B cell (primary cell): ENCODE measurements around the gene TMEM271. TPM values are rescaled to one million over a fixed set of nuclear protein-coding genes. Genes with fewer than 3 reads are reported as not detected.

Experiments used
- ATAC-seq: fragments of 200-7000 bp; cut with Tn5 transposase; one replicate; pipeline ENCODE4 v1.10.0; 2021; ENCODE audit warnings: low read depth, mild to moderate bottlenecking, moderate number of reproducible peaks, moderate library complexity
- CTCF ChIA-PET: fragments of 350-600 bp; sonication (Branson Sonifier 250); formaldehyde crosslinking; loops from one replicate; lab custom pipeline; 2021; ENCODE audit warnings: antibody characterized with exemption, inconsistent platforms; lab: Charles Lee
- POLR2A ChIA-PET: fragments of 350-600 bp; sonication (Branson Sonifier 250); formaldehyde crosslinking; loops from one replicate; lab custom pipeline; 2021; ENCODE audit warnings: antibody characterized with exemption; lab: Charles Lee
- DNase-seq: peaks from one replicate; pipeline ENCODE4 v3.0.0; 2013
- H2AFZ ChIP-seq: 2 replicates; pipeline ENCODE4 v1.6.1; 2012; ENCODE audit warnings: mild to moderate bottlenecking, low read depth, low read length; ENCODE audit not compliant: insufficient read depth, poor library complexity, severe bottlenecking
- H3K27ac ChIP-seq, 2 donors: 1 replicate in 1 of 2; 2 replicates in 1 of 2; pipeline ENCODE4 v1.5.1; 2012 to 2013; ENCODE audit warnings: low read length in 2 of 2, mild to moderate bottlenecking in 2 of 2, moderate library complexity in 1 of 2
- H3K27me3 ChIP-seq, 4 experiments: fragments of 200-600 bp in 1 of 4; sonication (generic) in 1 of 4; replicated peaks in 1 of 4; 1 replicate in 2 of 4; 2 replicates in 2 of 4; pipeline versions ENCODE4 v1.6.1 to v1.7.0; 2013 to 2016; ENCODE audit warnings: low read length in 3 of 4, mild to moderate bottlenecking in 2 of 4, mixed read lengths in 1 of 4, moderate library complexity in 1 of 4; ENCODE audit not compliant: insufficient read depth in 4 of 4, control insufficient read depth in 3 of 4; ENCODE audit errors: control extremely low read depth in 1 of 4
- H3K36me3 ChIP-seq, 2 experiments: replicated peaks in 1 of 2; 1 replicate in 1 of 2; 2 replicates in 1 of 2; pipeline versions ENCODE4 v1.6.1 to v1.7.1; 2013; ENCODE audit warnings: low read length in 1 of 2; ENCODE audit not compliant: insufficient read depth in 2 of 2, control insufficient read depth in 1 of 2; ENCODE audit errors: control extremely low read depth in 1 of 2, extremely low read depth in 1 of 2
- H3K4me1 ChIP-seq, 2 donors: fragments of 200-600 bp in 1 of 2; sonication (generic) in 1 of 2; 1 replicate in 1 of 2; 2 replicates in 1 of 2; pipeline versions ENCODE4 v1.5.1 to v1.6.1; 2013 to 2017; ENCODE audit warnings: low read length in 2 of 2; ENCODE audit not compliant: control insufficient read depth in 2 of 2, insufficient read depth in 2 of 2
- H3K4me2 ChIP-seq: replicated peaks from 2 replicates; pipeline ENCODE3; 2012; ENCODE audit warnings: mild to moderate bottlenecking, low read depth, low read length; ENCODE audit not compliant: poor library complexity, severe bottlenecking
- H3K4me3 ChIP-seq, 5 experiments: fragments of 200-600 bp in 1 of 5; sonication (generic) in 1 of 5; 1 replicate in 3 of 5; 2 replicates in 2 of 5; pipeline versions ENCODE4 v1.5.1 to v1.7.0; 2011 to 2016; ENCODE audit warnings: low read length in 4 of 5, mild to moderate bottlenecking in 4 of 5, low read depth in 2 of 5, control low read depth in 1 of 5, moderate library complexity in 1 of 5; ENCODE audit not compliant: insufficient read depth in 1 of 5; ENCODE audit errors: control extremely low read depth in 1 of 5, extremely low read depth in 1 of 5
- H3K79me2 ChIP-seq: fragments of 200-600 bp; sonication (generic); one replicate; pipeline ENCODE4 v1.6.0; 2016; ENCODE audit warnings: low read length; ENCODE audit not compliant: control insufficient read depth, insufficient read depth
- H3K9ac ChIP-seq: fragments of 200-600 bp; sonication (generic); 2 replicates; pipeline ENCODE4 v1.6.1; 2017; ENCODE audit warnings: mild to moderate bottlenecking, low read length, moderate library complexity
- H3K9me3 ChIP-seq, 3 donors: one replicate each; pipeline versions ENCODE4 v1.6.1 to v1.7.1; 2013; ENCODE audit warnings: low read length in 2 of 3; ENCODE audit not compliant: control insufficient read depth in 2 of 3, insufficient read depth in 1 of 3; ENCODE audit errors: control extremely low read depth in 1 of 3
- H4K20me1 ChIP-seq: 2 replicates; pipeline ENCODE4 v1.6.0; 2012; ENCODE audit warnings: mild to moderate bottlenecking, low read length; ENCODE audit not compliant: insufficient read depth, control insufficient read depth, poor library complexity, severe bottlenecking
- H3K27ac Mint-ChIP-seq: one replicate; pipeline ENCODE4 v1.8.0; 2021; ENCODE audit warnings: mixed read lengths
- H3K27me3 Mint-ChIP-seq: one replicate; pipeline ENCODE4 v1.8.0; 2021; ENCODE audit warnings: mixed read lengths
- H3K4me1 Mint-ChIP-seq: one replicate; pipeline ENCODE4 v1.8.0; 2021; ENCODE audit warnings: mixed read lengths
- H3K4me3 Mint-ChIP-seq: one replicate; pipeline ENCODE4 v1.8.0; 2021; ENCODE audit warnings: mixed read lengths
- H3K9me3 Mint-ChIP-seq: one replicate; pipeline ENCODE4 v1.8.0; 2022; ENCODE audit warnings: mixed read lengths; ENCODE audit not compliant: insufficient read depth
- EZH2 ChIP-seq: IDR thresholded peaks from 2 replicates; pipeline ENCODE4 v1.6.1; 2012; ENCODE audit warnings: borderline replicate concordance, low read depth, mild to moderate bottlenecking, moderate library complexity, low read length; ENCODE audit not compliant: insufficient read depth, poor library complexity, severe bottlenecking
- WGBS: methylation state at CpG from one replicate; pipeline ENCODE4 v1.1.5; 2013; ENCODE audit warnings: missing lambda C conversion rate; ENCODE audit not compliant: insufficient coverage; 5-methylcytosine and 5-hydroxymethylcytosine counted together
- intact Hi-C: fragments of 100-400 bp; cut with micrococcal nuclease; formaldehyde crosslinking; loops from one replicate; pipeline ENCODE4 v1.10.0; 2022
- polyA plus RNA-seq: library from polyadenylated mRNA; depleted of rRNA; stranded (reverse); fragments of >200 nt; gene quantifications from 2 replicates; pipeline ENCODE4 v1.2.3, GENCODE V29; 2012
- total RNA-seq, 2 donors: library from RNA; stranded (reverse); fragments of 120-200 nt in 1 of 2; gene quantifications; 1 replicate in 1 of 2; 2 replicates in 1 of 2; pipeline versions ENCODE4 v1.2.3 to v1.2.4, GENCODE V29; 2013 to 2022
- TF ChIP-seq, protein P1 (sequence below): fragments of 200-600 bp; IDR thresholded peaks from one replicate; pipeline ENCODE4 v1.8.0; 2022; ENCODE audit warnings: antibody characterized with exemption, mild to moderate bottlenecking

Gene TMEM271
- total and polyA plus RNA-seq, 2 donors (not counting 1 experiment from before 2014, with no cell fraction given) = not detected

GRCh38 chr4:571838-572572, 4.1 kb downstream of the TMEM271 start:
- H3K9me3 Mint-ChIP-seq = no peaks in the 10 kb centered on the region
- CTCF ChIA-PET = no interaction called here
- ATAC-seq = no peak
- Histone ChIP-seq H3K9me3 (peaks cover 0 to 37% (median 0%) of the 10 kb centered on the region in 3 donors), H3K4me1 (peaks cover 8 to 10% of the 10 kb centered on the region in 2 donors), H3K27me3 (peaks cover 0 to 28% (median 5%) of the 10 kb centered on the region in 4 experiments), H2AFZ (no peak overlapping the region), H3K36me3 (no peaks in the 10 kb centered on the region), H3K79me2 (no peaks in the 10 kb centered on the region), H3K27ac (no peak overlapping the region), H3K4me3 (no peak overlapping the region), H4K20me1 (no peaks in the 10 kb centered on the region), H3K4me2 (no peak overlapping the region), H3K9ac (no peak overlapping the region)
- intact Hi-C loops = no loop called here
- H3K27ac Mint-ChIP-seq = peak overlapping the region; percentile 21
- POLR2A ChIA-PET = no interaction called here
- DNase-seq = no peak
- no peak overlapping the region for H3K4me3 Mint-ChIP-seq
- H3K4me1 Mint-ChIP-seq = peaks cover 11% of the 10 kb centered on the region
- 88% methylated on average over 28 of the region's 29 CpGs for WGBS
- peaks cover 38% of the 10 kb centered on the region for H3K27me3 Mint-ChIP-seq
- no peak for TF ChIP-seq EZH2
- TF ChIP-seq, protein P1, sequence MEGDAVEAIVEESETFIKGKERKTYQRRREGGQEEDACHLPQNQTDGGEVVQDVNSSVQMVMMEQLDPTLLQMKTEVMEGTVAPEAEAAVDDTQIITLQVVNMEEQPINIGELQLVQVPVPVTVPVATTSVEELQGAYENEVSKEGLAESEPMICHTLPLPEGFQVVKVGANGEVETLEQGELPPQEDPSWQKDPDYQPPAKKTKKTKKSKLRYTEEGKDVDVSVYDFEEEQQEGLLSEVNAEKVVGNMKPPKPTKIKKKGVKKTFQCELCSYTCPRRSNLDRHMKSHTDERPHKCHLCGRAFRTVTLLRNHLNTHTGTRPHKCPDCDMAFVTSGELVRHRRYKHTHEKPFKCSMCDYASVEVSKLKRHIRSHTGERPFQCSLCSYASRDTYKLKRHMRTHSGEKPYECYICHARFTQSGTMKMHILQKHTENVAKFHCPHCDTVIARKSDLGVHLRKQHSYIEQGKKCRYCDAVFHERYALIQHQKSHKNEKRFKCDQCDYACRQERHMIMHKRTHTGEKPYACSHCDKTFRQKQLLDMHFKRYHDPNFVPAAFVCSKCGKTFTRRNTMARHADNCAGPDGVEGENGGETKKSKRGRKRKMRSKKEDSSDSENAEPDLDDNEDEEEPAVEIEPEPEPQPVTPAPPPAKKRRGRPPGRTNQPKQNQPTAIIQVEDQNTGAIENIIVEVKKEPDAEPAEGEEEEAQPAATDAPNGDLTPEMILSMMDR = no peak

- peaks cover 35% of the 10 kb centered on the region for H3K27me3 Mint-ChIP-seq
- H3K4me3 Mint-ChIP-seq = no peak overlapping the region
- DNase-seq (no peak), ATAC-seq (no peak)
- Histone ChIP-seq H3K9me3 (peaks cover 0 to 36% (median 0%) of the 10 kb centered on the region in 3 donors), H3K4me1 (peaks cover 4 to 9% of the 10 kb centered on the region in 2 donors), H4K20me1 (no peaks in the 10 kb centered on the region), H3K79me2 (no peaks in the 10 kb centered on the region), H3K9ac (no peak overlapping the region), H3K27ac (no peak overlapping the region), H3K27me3 (peaks cover 0 to 23% (median 5%) of the 10 kb centered on the region in 4 experiments), H2AFZ (no peak overlapping the region), H3K4me2 (no peak overlapping the region), H3K4me3 (no peak overlapping the region), H3K36me3 (no peaks in the 10 kb centered on the region)
- peaks cover 9% of the 10 kb centered on the region for H3K4me1 Mint-ChIP-seq
- no peak for TF ChIP-seq EZH2
- TF ChIP-seq, protein P1 = no peak
- POLR2A ChIA-PET = no interaction called here
- CTCF ChIA-PET = no interaction called here
- no peak overlapping the region for H3K27ac Mint-ChIP-seq
- intact Hi-C loops = no loop called here
- no peaks in the 10 kb centered on the region for H3K9me3 Mint-ChIP-seq
- WGBS = 93% methylated on average over 8 of the region's 11 CpGs
These were observed 5.3 kb downstream of the TMEM271 start for GRCh38 chr4:570754-571153.
